HG02852 (cell line): ENCODE measurements around the gene CCNA1.

Experiments
- ATAC-seq: cut with Tn5 transposase; IDR thresholded peaks from one replicate; pipeline ENCODE4 v1.9.1; 2021; ENCODE audit warnings: mild to moderate bottlenecking, moderate library complexity; ENCODE audit not compliant: unreplicated experiment

CCNA1 gene

GRCh38 chr13:36432106-36432544, at the start of gene CCNA1:
Gene CCNA1, plus strand, starts transcription at chr13:36432495. Its CDS starts 562 bp downstream, at chr13:36433057.
- ATAC-seq, result peak; percentile 55

GRCh38 chr13:36385489-36385888, 46.8 kb upstream of the CCNA1 start:
- ATAC-seq, result no peak

- no peak for ATAC-seq
Measured at GRCh38 chr13:36395280-36395679, 37.0 kb upstream of the CCNA1 start.

- no peak for ATAC-seq
Measured at GRCh38 chr13:36405151-36405550, 27.1 kb upstream of the CCNA1 start.

- no peak for ATAC-seq
Measured at GRCh38 chr13:36412736-36413135, 19.6 kb upstream of the CCNA1 start.

GRCh38 chr13:36413161-36413560, 19.1 kb upstream of the CCNA1 start:
- ATAC-seq, result no peak

GRCh38 chr13:36414461-36414860, 17.8 kb upstream of the CCNA1 start:
- no peak for ATAC-seq

- no peak for ATAC-seq
Measured at GRCh38 chr13:36417331-36417730, 15.0 kb upstream of the CCNA1 start.

GRCh38 chr13:36418022-36418805, 14.1 kb upstream of the CCNA1 start:
- ATAC-seq, result peak; percentile 76

- ATAC-seq, result peak; percentile 88
Measured at GRCh38 chr13:36420437-36420891, 11.8 kb upstream of the CCNA1 start.

GRCh38 chr13:36421447-36421846, 10.8 kb upstream of the CCNA1 start:
- ATAC-seq, result no peak

- ATAC-seq, result no peak
Measured at GRCh38 chr13:36428086-36428485, 4.2 kb upstream of the CCNA1 start.

- ATAC-seq, result no peak
Measured at GRCh38 chr13:36430247-36431203, 1.8 kb upstream of the CCNA1 start.

GRCh38 chr13:36431204-36432105, 840 bp upstream of the CCNA1 start:
- peak; percentile 43 for ATAC-seq

- ATAC-seq, result no peak
Measured at GRCh38 chr13:36436811-36437210, 4.5 kb downstream of the CCNA1 start.

- no peak for ATAC-seq
Measured at GRCh38 chr13:36438594-36439483, 6.5 kb downstream of the CCNA1 start.

- ATAC-seq, result no peak
Measured at GRCh38 chr13:36445278-36445677, 13.0 kb downstream of the CCNA1 start.

GRCh38 chr13:36445891-36446351, 13.6 kb downstream of the CCNA1 start:
- no peak for ATAC-seq

GRCh38 chr13:36447501-36447900, 15.2 kb downstream of the CCNA1 start:
- ATAC-seq, result no peak
